SK-N-SH treated with all-trans-retinoic acid at 6 μM for 48 hours (cell line): ENCODE data around the gene CDH6.

Source experiments
- ATAC-seq: fragments of 200-7000 bp; cut with Tn5 transposase; 3 replicates; pipeline ENCODE4 v1.9.1; 2020; ENCODE audit warnings: mild to moderate bottlenecking, moderate library complexity
- BACH2 ChIP-seq: fragments of 250-450 bp; sonication (Bioruptor Pico); IDR thresholded peaks from 2 replicates; pipeline ENCODE4 v1.9.0; 2021; ENCODE audit warnings: mild to moderate bottlenecking, borderline replicate concordance
- CREB5 ChIP-seq: fragments of 250-450 bp; sonication (Bioruptor Pico); IDR thresholded peaks from 2 replicates; pipeline ENCODE4 v1.5.1; 2020; ENCODE audit warnings: low read depth, mild to moderate bottlenecking, moderate library complexity
- CSDC2 ChIP-seq: fragments of 250-450 bp; sonication (Bioruptor Pico); IDR thresholded peaks from 2 replicates; pipeline ENCODE4 v1.5.0; 2020; ENCODE audit warnings: mild to moderate bottlenecking, moderate library complexity
- ESRRG ChIP-seq: fragments of 250-450 bp; sonication (Bioruptor Pico); IDR thresholded peaks from 2 replicates; pipeline ENCODE4 v1.6.1; 2021; ENCODE audit warnings: mild to moderate bottlenecking
- GLIS3 ChIP-seq: fragments of 250-450 bp; sonication (Bioruptor Pico); IDR thresholded peaks from 2 replicates; pipeline ENCODE4 v1.5.0; 2020; ENCODE audit warnings: mild to moderate bottlenecking, moderate library complexity
- ISL1 ChIP-seq: fragments of 250-450 bp; sonication (Bioruptor Pico); IDR thresholded peaks from 2 replicates; pipeline ENCODE4 v2.1.2; 2022; ENCODE audit warnings: mild to moderate bottlenecking, moderate library complexity
- OSR1 ChIP-seq: fragments of 250-450 bp; sonication (Bioruptor Pico); IDR thresholded peaks from 2 replicates; pipeline ENCODE4 v1.8.0; 2022; ENCODE audit warnings: moderate library complexity, mild to moderate bottlenecking, inconsistent platforms
- PATZ1 ChIP-seq: fragments of 250-450 bp; sonication (Bioruptor Pico); IDR thresholded peaks from 2 replicates; pipeline ENCODE4 v1.8.0; 2020; ENCODE audit warnings: mild to moderate bottlenecking, moderate library complexity, borderline replicate concordance
- POU6F1 ChIP-seq: fragments of 250-450 bp; sonication (Bioruptor Pico); IDR thresholded peaks from 2 replicates; pipeline ENCODE4 v1.8.0; 2021; ENCODE audit warnings: low read depth, mild to moderate bottlenecking, moderate library complexity, borderline replicate concordance
- PPARA ChIP-seq: fragments of 250-450 bp; sonication (Bioruptor Pico); IDR thresholded peaks from 2 replicates; pipeline ENCODE4 v1.5.0; 2020; ENCODE audit warnings: mild to moderate bottlenecking, borderline replicate concordance
- RARB ChIP-seq: fragments of 250-450 bp; sonication (Bioruptor Pico); IDR thresholded peaks from 2 replicates; pipeline ENCODE4 v1.8.0; 2021; ENCODE audit warnings: mild to moderate bottlenecking, moderate library complexity
- SNAI2 ChIP-seq: fragments of 250-450 bp; sonication (Bioruptor Pico); IDR thresholded peaks from 2 replicates; pipeline ENCODE4 v1.5.0; 2020; ENCODE audit warnings: mild to moderate bottlenecking, moderate library complexity
- TCF4 ChIP-seq: fragments of 250-450 bp; sonication (Bioruptor Pico); IDR thresholded peaks from 2 replicates; pipeline ENCODE4 v1.8.0; 2021; ENCODE audit warnings: mild to moderate bottlenecking, moderate library complexity, borderline replicate concordance
- TOX ChIP-seq: fragments of 250-450 bp; sonication (Bioruptor Pico); IDR thresholded peaks from 2 replicates; pipeline ENCODE4 v1.8.0; 2021; ENCODE audit warnings: mild to moderate bottlenecking, moderate library complexity, borderline replicate concordance
- TSHZ2 ChIP-seq: fragments of 250-450 bp; sonication (Bioruptor Pico); IDR thresholded peaks from 2 replicates; pipeline ENCODE4 v1.5.0; 2020; ENCODE audit warnings: mild to moderate bottlenecking, moderate library complexity
- ZC3H10 ChIP-seq: fragments of 250-450 bp; sonication (Bioruptor Pico); IDR thresholded peaks from 2 replicates; pipeline ENCODE4 v1.5.1; 2021; ENCODE audit warnings: mild to moderate bottlenecking, moderate library complexity
- ZFP3 ChIP-seq: fragments of 250-450 bp; sonication (Bioruptor Pico); IDR thresholded peaks from 2 replicates; pipeline ENCODE4 v1.5.0; 2020; ENCODE audit warnings: mild to moderate bottlenecking, moderate library complexity
- ZFP30 ChIP-seq: fragments of 450-650 bp; formaldehyde crosslinking; IDR thresholded peaks from 2 replicates; pipeline ENCODE4 v1.5.0; 2022; ENCODE audit warnings: mild to moderate bottlenecking, moderate library complexity
- ZNF565 ChIP-seq: fragments of 450-650 bp; formaldehyde crosslinking; conservative IDR thresholded peaks from 2 replicates; pipeline ENCODE4 v1.5.0; 2020; ENCODE audit warnings: low read depth, mild to moderate bottlenecking, moderate library complexity

CDH6 gene

GRCh38 chr5:31158686-31159085, 34.8 kb upstream of the CDH6 start:
- no peak for ATAC-seq
- no peak for TF ChIP-seq SNAI2 (CRISPR knock-in tag)
- TF ChIP-seq TOX (CRISPR knock-in tag), result no peak
- TF ChIP-seq ISL1, result no peak
- no peak for TF ChIP-seq ZFP3
- no peak for TF ChIP-seq RARB (CRISPR knock-in tag)
- TF ChIP-seq ZC3H10 (CRISPR knock-in tag), result no peak

- no peak for TF ChIP-seq CSDC2 (CRISPR knock-in tag)
- no peak for TF ChIP-seq PPARA (CRISPR knock-in tag)
- TF ChIP-seq BACH2 (CRISPR knock-in tag), result no peak
- ATAC-seq, result no peak
Observed at GRCh38 chr5:31161781-31162181, 31.7 kb upstream of the CDH6 start.

- no peak for ATAC-seq
Observed at GRCh38 chr5:31165729-31166128, 27.8 kb upstream of the CDH6 start.

GRCh38 chr5:31169379-31169778, 24.1 kb upstream of the CDH6 start:
- ATAC-seq, result no peak
- TF ChIP-seq ZFP30 (CRISPR knock-in tag) (no peak), ZNF565 (CRISPR knock-in tag) (no peak), POU6F1 (CRISPR knock-in tag) (no peak), ISL1 (no peak), GLIS3 (CRISPR knock-in tag) (no peak), CREB5 (CRISPR knock-in tag) (no peak), SNAI2 (CRISPR knock-in tag) (no peak), RARB (CRISPR knock-in tag) (no peak), OSR1 (CRISPR knock-in tag) (no peak), ESRRG (no peak)

More at GRCh38 chr5:31165729-31166128, 27.8 kb upstream of the CDH6 start:
- TF ChIP-seq PATZ1 (CRISPR knock-in tag), result no peak
- TF ChIP-seq TCF4 (CRISPR knock-in tag), result no peak
- no peak for TF ChIP-seq PPARA (CRISPR knock-in tag)
- TF ChIP-seq TSHZ2, result no peak
- TF ChIP-seq ZFP30 (CRISPR knock-in tag), result no peak
- no peak for TF ChIP-seq POU6F1 (CRISPR knock-in tag)
- TF ChIP-seq ESRRG, result no peak
- no peak for TF ChIP-seq CSDC2 (CRISPR knock-in tag)
- no peak for TF ChIP-seq ZNF565 (CRISPR knock-in tag)
